GM10266 (cell line): ENCODE data around the gene CSKMT.
"Not testable (repeated sequence)": the region's sequence is repeated elsewhere in the genome, so short reads cannot be mapped to it uniquely, and the experiment has no call there.

ENCODE experiments used
- DNase-seq: peaks from one replicate; pipeline ENCODE4 v3.0.0; 2012; ENCODE audit errors: extremely low spot score
- TF ChIP-seq, protein P1 (sequence below): IDR thresholded peaks from 2 replicates; pipeline ENCODE4 v1.5.1; 2012; ENCODE audit warnings: mild to moderate bottlenecking, low read depth; ENCODE audit not compliant: control insufficient read depth, insufficient read depth; ENCODE audit errors: missing control alignments

CSKMT gene

DNA sequence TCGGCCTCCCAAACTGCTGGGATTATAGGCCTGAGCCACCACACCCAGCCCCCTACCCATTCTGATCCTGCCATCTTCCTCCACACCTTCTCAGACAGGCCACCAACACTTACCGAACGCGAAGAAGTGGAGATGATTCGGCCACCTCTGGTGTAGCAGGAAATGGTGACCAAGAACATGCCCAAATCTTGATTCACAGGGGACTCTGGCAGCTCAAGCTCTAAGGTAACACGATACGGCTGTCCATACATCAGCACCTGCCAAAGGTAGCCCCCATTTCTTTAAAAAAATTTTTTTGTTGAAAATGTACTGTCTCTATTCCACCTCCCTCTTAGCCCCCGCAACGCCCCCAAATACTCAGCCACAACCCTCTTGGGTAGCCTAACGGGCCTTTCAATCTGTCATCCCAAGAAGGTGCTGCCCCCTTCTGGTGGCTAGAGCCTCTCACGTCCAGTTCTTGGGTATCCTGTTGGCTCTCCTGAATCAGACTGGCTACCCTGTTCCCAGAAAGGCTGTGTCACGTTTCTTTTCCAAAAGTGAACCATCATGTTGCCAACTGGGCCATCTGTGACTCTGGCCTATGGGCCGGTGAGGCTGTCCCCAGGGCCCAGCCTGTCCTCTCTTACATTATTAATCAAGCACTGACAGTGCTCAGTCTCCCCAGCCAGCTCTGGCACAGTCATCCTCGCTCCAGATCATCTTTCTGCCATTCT is 29.5 kb downstream of the CSKMT start:
- TF ChIP-seq, protein P1, sequence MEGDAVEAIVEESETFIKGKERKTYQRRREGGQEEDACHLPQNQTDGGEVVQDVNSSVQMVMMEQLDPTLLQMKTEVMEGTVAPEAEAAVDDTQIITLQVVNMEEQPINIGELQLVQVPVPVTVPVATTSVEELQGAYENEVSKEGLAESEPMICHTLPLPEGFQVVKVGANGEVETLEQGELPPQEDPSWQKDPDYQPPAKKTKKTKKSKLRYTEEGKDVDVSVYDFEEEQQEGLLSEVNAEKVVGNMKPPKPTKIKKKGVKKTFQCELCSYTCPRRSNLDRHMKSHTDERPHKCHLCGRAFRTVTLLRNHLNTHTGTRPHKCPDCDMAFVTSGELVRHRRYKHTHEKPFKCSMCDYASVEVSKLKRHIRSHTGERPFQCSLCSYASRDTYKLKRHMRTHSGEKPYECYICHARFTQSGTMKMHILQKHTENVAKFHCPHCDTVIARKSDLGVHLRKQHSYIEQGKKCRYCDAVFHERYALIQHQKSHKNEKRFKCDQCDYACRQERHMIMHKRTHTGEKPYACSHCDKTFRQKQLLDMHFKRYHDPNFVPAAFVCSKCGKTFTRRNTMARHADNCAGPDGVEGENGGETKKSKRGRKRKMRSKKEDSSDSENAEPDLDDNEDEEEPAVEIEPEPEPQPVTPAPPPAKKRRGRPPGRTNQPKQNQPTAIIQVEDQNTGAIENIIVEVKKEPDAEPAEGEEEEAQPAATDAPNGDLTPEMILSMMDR = peak; percentile 78
- peak; percentile 81 for DNase-seq

- TF ChIP-seq, protein P1 = no peak
- DNase-seq = no peak
These were observed 37.1 kb downstream of the CSKMT start for GRCh38 chr11:62702246-62702645.

GRCh38 chr11:62703921-62704320 is 38.8 kb downstream of the CSKMT start:
- not testable (repeated sequence) for DNase-seq

- TF ChIP-seq, protein P1 = no peak
- DNase-seq = no peak
These were observed 40.3 kb downstream of the CSKMT start for GRCh38 chr11:62705413-62705812.

DNA sequence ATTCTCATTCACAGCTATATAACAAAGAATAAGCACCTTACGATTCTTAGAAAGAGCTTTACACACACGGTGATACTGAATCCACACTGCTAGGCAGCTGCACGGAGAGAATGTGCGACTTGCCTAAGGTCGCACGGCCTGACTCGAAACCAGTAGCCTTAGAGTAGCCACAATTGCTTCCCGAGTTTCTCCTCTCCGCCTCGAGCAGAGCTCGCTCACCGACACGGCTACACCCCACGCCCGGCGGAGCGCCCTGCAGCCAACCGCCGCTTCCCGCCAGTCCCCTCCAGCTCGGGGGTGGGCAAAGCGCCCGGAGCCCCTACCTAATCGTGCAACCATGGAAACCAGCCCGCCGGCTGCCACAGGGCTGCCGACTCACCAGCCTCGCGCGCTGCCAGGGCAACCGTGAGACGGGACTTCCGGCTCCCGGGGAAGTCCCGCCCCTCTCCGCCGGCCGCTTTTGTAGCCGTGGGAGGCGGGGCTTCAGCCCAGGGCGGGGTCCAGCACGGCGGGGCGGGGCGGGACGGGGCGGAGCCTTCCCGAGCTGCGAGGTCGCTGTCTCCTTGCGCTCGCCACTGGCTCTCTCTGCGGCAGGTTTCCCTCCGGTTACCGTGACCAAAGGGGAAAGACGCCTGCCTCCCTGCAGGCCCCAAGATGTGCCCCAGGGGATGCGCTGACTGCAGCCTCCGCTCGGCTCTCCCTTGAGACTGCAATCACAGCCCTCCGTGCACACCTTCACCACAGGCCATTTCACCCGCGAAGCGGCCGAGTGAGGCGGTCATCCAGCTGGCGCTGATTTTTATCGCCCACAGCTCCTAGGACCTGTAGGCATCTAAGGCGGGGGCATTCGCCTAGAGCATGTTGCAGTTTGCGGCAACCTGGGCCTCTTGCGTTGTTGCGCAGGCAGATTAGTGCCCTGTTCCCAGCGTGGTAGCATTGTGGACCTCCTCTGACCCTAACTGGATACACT is 41.1 kb downstream of the CSKMT start:
- DNase-seq = peak; percentile 94
- TF ChIP-seq, protein P1 = no peak

DNA sequence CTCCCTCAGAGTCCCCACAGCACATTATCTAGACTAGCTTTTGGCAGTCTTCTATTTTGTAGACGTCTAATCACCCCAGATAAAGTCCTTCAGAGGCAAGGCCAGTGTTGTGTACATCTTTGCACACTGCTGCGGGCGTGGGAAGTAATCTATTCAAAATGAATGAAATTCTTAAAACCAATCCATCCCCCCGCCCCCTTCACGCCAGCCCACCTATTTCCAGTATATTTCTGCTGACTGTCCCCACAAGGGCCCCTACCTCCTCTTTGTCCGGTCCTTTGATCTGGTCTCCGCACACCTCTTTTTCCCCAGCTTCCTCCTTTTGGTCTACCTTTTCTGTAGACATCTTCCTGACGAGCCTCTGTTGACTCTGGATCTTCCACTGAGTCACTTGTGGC is 41.7 kb downstream of the CSKMT start:
- DNase-seq = no peak
- TF ChIP-seq, protein P1 = no peak

DNA sequence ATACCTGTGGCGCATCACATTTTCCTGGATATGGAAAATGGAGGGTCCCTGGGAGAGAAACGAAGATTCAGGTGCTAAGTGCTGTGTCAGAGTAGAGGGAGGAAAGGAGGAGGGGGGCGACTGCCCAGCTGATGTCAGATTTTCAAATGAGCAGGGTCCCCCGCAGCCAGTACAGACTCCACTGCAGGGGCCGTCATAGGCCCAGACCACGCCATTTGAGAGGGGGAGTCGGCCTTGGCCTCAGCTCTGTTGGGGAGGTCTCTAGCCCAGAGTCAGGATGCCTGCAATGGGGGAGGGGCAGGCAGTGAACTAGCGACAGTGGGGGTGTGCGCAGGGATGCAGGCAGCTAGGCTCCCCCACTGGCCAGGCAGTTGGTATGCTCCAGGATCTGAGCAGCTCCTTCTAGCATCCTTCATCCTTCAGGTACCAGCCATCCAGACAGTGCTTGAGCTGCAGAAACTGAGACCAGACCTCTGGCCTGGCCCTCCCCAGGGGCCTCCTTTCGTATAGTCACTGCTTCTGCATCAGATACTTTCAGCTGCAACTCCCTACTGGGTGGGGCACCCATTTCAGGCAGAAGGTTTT is 42.3 kb downstream of the CSKMT start, which contains the start of the genes BSCL2 and GNG3:
BSCL2 (minus strand) TSS at position 148 of the 585 bp plus-strand sequence. CDS start 229 bp downstream, outside the sequence.
GNG3 (plus strand) TSS at position 400 of the 585 bp plus-strand sequence. CDS start 620 bp downstream, outside the sequence.
- TF ChIP-seq, protein P1 = no peak
- DNase-seq = no peak
